GM21526 (cell line): ENCODE measurements around the gene NHEJ1.
A peak's percentile ranks its signal among the peaks of the same experiment; 100 is the strongest.

Experiments used
- ATAC-seq: cut with Tn5 transposase; IDR thresholded peaks from one replicate; pipeline ENCODE4 v1.9.1; 2021; ENCODE audit warnings: moderate library complexity; ENCODE audit not compliant: unreplicated experiment, low FRiP score

Gene NHEJ1

GRCh38 chr2:219168526-219168925 lies 7.9 kb upstream of the NHEJ1 start:
- no peak for ATAC-seq

- ATAC-seq = no peak
These were observed 7.4 kb upstream of the NHEJ1 start for GRCh38 chr2:219167997-219168396.

GRCh38 chr2:219165058-219165911 lies 4.7 kb upstream of the NHEJ1 start:
- ATAC-seq = no peak

- ATAC-seq = no peak
These were observed 2.5 kb upstream of the NHEJ1 start for GRCh38 chr2:219163156-219163555.

GRCh38 chr2:219161097-219161496 lies 482 bp upstream of the NHEJ1 start:
- no peak for ATAC-seq

GRCh38 chr2:219159771-219160185 lies 837 bp downstream of the NHEJ1 start:
- peak; percentile 3 for ATAC-seq

GRCh38 chr2:219158586-219158985 lies 2.0 kb downstream of the NHEJ1 start:
- ATAC-seq = no peak

- no peak for ATAC-seq
These were observed 2.6 kb downstream of the NHEJ1 start for GRCh38 chr2:219158025-219158424.

- ATAC-seq = no peak
These were observed 3.2 kb downstream of the NHEJ1 start for GRCh38 chr2:219157396-219157795.

GRCh38 chr2:219155054-219155644 lies 5.5 kb downstream of the NHEJ1 start:
- no peak for ATAC-seq

- ATAC-seq = no peak
These were observed 10.9 kb downstream of the NHEJ1 start for GRCh38 chr2:219149667-219150066.

- no peak for ATAC-seq
These were observed 18.3 kb downstream of the NHEJ1 start for GRCh38 chr2:219142329-219142728.

- no peak for ATAC-seq
These were observed 19.9 kb downstream of the NHEJ1 start for GRCh38 chr2:219140722-219141121.

GRCh38 chr2:219133976-219134375 lies 26.6 kb downstream of the NHEJ1 start:
- no peak for ATAC-seq

- ATAC-seq = no peak
These were observed 28.9 kb downstream of the NHEJ1 start for GRCh38 chr2:219131744-219132143.

GRCh38 chr2:219131327-219131726 lies 29.3 kb downstream of the NHEJ1 start:
- ATAC-seq = no peak

GRCh38 chr2:219129589-219129988 lies 31.0 kb downstream of the NHEJ1 start:
- no peak for ATAC-seq

- ATAC-seq = no peak
These were observed 32.2 kb downstream of the NHEJ1 start for GRCh38 chr2:219128396-219128795.

GRCh38 chr2:219127037-219127635 lies 33.5 kb downstream of the NHEJ1 start:
- no peak for ATAC-seq

- ATAC-seq = no peak
These were observed 34.1 kb downstream of the NHEJ1 start for GRCh38 chr2:219126555-219126954.

- ATAC-seq = no peak
These were observed 34.7 kb downstream of the NHEJ1 start for GRCh38 chr2:219125886-219126270.
